Left renal cortex interstitium (tissue), 4 donors: Measurements from ENCODE around the gene RBCK1. TPM values are rescaled to one million over a fixed set of nuclear protein-coding genes. Genes with fewer than 3 reads are reported as not detected.

Experiments
- DNase-seq, 4 donors: peaks; one replicate each; pipeline ENCODE4 v3.0.0-alpha.2; 2013; ENCODE audit warnings: low read depth in 4 of 4, low spot score in 2 of 4, missing footprints in 1 of 4
- polyA plus RNA-seq, 4 donors: library from polyadenylated mRNA; unstranded; fragments of 120-200 nt; gene quantifications; one replicate each; pipeline ENCODE4 v1.2.1, GENCODE V29; 2013; ENCODE audit not compliant: insufficient read length in 4 of 4

Gene RBCK1
- polyA plus RNA-seq, 4 donors: 66.5 to 111 (median 91.9) TPM

- DNase-seq: no peak
Measured at GRCh38 chr20:415820-416322, 7.8 kb downstream of the RBCK1 start.

- DNase-seq: no peak
Measured at GRCh38 chr20:416950-417800, 9.1 kb downstream of the RBCK1 start.

GRCh38 chr20:417801-418342, 9.8 kb downstream of the RBCK1 start:
- DNase-seq: no peak

GRCh38 chr20:418858-419365, 10.8 kb downstream of the RBCK1 start:
- DNase-seq: no peak

GRCh38 chr20:419556-420165, 11.6 kb downstream of the RBCK1 start:
- DNase-seq: no peak

- DNase-seq: no peak
Measured at GRCh38 chr20:420166-420620, 12.1 kb downstream of the RBCK1 start.

GRCh38 chr20:420721-421574, 12.8 kb downstream of the RBCK1 start:
- DNase-seq: no peak

- DNase-seq: no peak
Measured at GRCh38 chr20:421685-422250, 13.7 kb downstream of the RBCK1 start.

- no peak for DNase-seq
Measured at GRCh38 chr20:426566-426965, 18.5 kb downstream of the RBCK1 start.

GRCh38 chr20:427401-427800, 19.3 kb downstream of the RBCK1 start:
- DNase-seq: no peak

- no peak for DNase-seq
Measured at GRCh38 chr20:427849-428657, 20.0 kb downstream of the RBCK1 start.

- no peak for DNase-seq
Measured at GRCh38 chr20:428658-429200, 20.6 kb downstream of the RBCK1 start.

GRCh38 chr20:430091-430999, 22.2 kb downstream of the RBCK1 start:
- no peak for DNase-seq

- peak in 2 of 4 donors; percentile 32 to 38 for DNase-seq
Measured at GRCh38 chr20:431012-431904, 23.2 kb downstream of the RBCK1 start.

GRCh38 chr20:432208-432607, 24.1 kb downstream of the RBCK1 start:
- DNase-seq: no peak

- DNase-seq: no peak
Measured at GRCh38 chr20:432677-433299, 24.7 kb downstream of the RBCK1 start.
